Measurements from ENCODE around the gene MTIF2. TPM values are rescaled to one million over a fixed set of nuclear protein-coding genes. Genes with fewer than 3 reads are reported as not detected.
"Not testable (repeated sequence)": the region's sequence is repeated elsewhere in the genome, so short reads cannot be mapped to it uniquely, and the experiment has no call there.

Gene MTIF2, protein sequence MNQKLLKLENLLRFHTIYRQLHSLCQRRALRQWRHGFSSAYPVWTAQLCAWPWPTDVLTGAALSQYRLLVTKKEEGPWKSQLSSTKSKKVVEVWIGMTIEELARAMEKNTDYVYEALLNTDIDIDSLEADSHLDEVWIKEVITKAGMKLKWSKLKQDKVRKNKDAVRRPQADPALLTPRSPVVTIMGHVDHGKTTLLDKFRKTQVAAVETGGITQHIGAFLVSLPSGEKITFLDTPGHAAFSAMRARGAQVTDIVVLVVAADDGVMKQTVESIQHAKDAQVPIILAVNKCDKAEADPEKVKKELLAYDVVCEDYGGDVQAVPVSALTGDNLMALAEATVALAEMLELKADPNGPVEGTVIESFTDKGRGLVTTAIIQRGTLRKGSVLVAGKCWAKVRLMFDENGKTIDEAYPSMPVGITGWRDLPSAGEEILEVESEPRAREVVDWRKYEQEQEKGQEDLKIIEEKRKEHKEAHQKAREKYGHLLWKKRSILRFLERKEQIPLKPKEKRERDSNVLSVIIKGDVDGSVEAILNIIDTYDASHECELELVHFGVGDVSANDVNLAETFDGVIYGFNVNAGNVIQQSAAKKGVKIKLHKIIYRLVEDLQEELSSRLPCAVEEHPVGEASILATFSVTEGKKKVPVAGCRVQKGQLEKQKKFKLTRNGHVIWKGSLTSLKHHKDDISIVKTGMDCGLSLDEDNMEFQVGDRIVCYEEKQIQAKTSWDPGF
- 28.1 TPM for polyA plus RNA-seq (2013, experiment 1 of 2; ENCODE audit: insufficient read length)
- polyA plus RNA-seq (2013, experiment 2 of 2; ENCODE audit: insufficient read length), result 25.4 TPM

DNA sequence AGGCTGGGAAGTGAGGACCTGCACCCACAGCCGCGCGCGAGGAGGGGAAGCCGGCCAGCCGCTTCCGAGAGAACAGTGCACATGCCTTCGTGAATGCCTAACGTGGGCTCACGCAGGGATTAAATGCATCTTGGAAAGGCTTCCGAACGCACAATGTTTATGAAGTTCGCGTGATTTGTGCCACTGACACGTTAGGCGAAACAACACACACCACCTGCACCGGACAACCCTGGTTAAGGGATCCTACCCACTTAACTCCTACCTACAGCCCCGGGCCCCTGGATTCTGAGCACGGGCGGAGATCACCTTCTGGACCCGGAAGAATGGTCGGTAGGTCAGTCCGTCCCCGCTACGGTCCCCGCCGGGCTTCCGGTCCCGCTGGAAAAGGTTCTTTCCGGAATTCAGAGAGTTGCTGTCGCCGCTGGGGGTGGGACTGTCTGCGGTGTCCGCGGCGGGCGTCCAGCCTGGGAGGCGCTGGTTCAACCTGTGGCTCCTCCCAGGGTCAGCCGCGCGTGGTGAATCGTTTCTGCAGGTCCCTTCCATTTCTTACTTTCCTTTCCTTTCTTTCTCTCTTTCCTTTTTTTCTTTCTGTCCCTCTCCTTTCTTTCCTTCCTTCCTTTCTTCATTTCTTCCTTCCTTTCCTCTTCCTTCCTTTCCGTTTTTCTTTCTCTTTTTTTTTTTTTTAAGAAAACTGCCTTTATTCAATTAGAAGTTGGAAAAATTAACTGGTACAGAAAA lies at the start of gene MTIF2:
MTIF2 (minus strand) TSS at position 325 of the 738 bp plus-strand sequence. CDS start 5,373 bp downstream, outside the sequence.
- peak; percentile 92 for DNase-seq

DNA sequence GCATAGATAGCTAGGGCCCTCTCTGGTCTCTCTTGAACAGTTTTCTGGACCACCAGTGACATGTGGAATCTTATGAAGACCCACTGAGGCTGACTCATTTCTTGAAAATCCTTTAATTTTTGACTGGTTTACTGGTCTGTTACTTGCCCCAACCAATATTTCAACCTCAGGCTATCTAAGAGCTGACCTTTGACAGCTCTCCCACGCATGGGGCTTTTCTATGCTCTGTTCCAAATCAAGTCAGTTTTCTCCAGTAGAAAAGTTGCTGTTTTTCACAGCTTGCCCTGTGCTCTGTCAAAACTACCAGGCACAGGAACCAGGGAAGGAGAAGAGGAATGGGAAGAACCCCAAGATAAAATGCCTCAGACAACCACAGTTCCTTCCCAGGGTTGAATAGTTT lies 46.0 kb upstream of the MTIF2 start:
- no peak for DNase-seq

DNA sequence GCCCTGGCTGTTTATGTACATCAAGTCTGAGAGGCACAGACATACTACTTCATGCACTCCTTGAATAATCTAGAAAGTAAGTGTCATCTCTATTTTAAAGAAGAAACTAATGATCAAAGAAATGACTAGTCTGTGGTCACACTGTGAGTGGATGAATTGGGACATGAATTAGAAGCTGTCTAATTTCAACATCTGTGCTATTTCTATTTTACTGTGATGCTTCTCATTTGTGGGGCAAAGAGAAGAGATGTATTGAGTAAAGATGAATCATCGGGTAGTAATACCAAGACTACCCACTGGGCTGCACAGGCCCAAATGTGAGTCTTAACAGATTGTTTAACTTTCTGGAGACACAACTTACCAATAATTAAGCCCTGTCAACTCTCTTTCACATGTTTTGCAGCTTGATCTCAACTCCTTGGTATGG lies 42.4 kb upstream of the MTIF2 start:
- peak; percentile 44 for DNase-seq

DNA sequence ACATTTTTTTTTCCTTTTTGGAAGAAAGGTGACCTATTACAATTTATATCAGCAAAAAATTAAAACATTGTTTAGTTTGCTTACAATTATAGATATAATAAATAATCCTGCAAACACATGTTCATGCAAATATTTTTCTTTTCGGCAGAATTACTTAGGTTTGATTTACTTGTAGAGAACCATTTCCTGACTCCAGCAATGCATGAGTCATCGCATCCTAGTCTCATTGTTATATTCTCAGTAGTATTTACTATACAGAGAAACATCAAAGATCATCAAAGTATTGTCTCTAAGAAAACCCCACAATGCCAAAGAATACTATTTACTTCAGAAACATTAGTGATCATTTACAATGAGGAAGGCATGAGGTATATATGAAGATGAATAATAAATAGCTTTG lies 40.4 kb upstream of the MTIF2 start:
- DNase-seq, result peak; percentile 62

DNA sequence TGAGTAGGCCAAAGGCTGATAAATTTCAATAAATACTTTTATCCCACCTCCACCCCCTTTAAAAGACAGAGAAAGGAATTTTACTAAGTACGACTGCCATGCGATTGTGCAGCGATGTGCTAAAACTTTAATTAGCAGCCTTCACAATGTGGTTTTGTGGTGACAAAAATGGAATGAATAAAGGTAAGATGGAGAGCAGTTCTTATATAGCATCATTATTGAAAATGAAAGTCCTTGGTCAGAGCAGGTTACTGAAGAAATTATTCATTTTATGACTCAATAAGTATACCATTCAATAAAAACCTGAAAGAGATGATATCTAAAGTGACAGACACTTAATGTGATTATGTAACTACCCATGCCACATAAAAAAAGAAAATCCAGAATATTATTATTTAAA lies 33.2 kb upstream of the MTIF2 start:
- no peak for DNase-seq

DNA sequence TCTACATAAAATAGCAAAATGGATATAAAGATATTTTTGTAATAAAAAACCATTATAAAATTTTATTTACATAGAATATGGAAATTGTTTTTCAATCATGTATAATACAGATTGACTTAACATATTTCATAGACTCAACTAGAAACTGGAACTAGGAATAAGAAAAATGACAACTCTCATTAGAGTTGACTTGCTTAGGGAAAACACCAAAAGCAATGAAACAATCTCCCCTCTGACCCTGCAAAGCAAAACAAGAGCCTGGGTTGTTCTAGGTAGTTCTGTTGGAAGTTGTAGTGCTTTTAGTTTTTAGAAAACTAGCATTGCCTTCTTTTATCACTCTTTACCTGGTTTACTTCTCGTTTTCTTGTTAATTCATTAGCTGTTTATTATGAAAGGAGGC lies 32.2 kb upstream of the MTIF2 start:
- DNase-seq, result no peak

DNA sequence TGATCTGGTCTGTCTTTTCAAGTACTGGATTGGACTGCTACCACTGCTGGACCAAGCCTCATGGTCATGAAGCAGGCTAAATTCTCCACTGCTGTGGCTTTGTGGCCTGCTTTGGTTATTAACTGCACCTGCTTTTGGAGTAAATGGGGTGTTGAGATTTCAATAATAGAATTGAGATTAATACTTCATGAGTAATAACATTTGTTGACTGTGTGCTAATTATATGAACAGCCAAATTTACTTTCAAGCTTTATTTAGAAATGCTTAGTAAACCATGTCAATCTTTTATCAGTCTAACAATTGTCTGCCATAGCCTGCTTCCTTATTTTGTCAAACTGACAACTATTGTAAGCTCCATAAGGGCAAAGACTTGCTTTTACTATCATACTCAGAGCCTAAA lies 27.4 kb upstream of the MTIF2 start:
- DNase-seq, result no peak

DNA sequence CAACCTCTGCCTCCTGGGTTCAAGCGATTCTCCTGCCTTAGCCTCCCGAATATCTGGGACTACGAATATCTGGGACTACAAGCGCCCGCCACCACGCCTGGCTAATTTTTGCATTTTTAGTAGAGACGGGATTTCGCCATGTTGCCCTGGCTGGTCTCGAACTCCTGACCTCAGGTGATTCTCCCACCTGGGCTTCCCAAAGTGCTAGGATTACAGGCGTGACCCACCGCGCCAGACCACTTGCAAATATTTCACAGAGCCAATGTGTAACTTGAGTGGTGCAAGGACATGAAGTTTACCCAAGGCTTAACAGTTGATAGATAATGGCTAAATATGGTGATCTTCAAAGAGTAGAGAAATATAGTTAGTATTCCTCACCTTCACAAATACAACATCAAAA lies 14.1 kb upstream of the MTIF2 start:
- no peak for DNase-seq

DNA sequence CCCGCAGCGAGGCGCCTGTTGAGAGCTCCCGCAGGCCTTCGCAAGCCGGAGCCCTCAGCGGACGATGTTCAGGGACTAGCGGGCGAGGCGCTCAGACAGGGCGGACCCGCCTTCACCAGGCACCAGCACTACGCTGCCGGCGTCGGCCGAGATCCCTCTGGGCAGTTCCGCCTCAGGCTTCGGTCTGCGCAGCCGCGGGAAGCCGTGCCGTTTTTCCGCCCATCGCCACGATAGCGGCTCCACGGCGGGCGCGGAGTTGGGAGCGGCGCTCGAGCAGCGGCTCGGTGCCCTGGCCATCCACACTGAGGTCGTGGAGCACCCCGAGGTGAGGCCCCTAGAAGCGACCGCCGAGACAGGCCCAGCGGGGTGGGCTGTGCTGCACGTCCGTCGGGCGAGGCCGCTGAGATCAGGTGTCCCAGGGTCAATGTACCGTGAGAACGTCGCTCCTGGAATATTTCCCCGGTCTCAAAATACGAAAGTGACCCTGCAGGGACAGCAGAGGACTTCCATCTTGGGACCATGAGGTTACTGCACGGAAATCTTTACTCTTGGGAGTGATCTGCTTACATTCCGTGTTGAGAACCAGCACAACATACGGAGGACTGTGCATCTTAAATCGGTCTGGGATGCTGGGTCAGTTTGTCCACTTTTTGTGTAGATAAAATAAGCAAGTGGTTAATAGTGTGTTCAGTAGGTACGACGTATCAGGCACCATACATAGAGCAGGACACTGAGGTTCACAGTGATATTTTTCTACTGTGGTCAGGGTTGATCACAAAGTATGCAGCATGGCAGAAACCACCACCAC lies 13.3 kb upstream of the MTIF2 start:
- peak; percentile 84 for DNase-seq

DNA sequence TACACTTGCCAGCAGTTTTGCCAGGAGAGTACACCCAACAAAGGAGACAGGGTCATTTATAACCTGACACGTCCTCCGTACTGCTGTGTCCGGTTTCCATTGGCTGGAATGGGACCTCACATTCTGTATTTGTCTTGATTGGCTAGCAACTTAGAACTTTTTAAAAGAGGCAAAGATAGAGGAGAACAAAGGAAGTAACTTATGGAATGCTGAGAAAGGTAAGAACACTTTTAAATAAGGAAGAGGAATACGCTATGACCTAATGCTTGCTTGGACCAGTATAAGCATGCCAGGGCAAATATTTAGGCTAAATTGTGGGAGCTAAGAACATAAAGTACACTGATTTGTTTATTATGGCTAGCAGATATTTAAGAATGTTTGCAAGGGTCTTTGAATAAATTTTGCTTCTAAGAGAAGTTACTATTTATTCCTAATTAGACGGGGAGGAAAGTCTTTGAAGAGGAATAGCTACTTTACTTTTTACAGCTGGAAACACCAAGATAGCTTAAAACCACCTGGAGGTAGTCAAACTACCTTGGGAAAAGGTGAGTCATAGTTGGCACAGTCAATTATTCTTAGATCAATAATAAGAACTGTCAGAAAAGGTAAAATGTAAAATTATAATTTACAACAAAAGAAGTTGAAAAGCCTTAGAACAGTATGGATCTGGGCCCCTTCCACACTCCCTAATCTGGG lies 12.0 kb upstream of the MTIF2 start:
- DNase-seq, result not testable (repeated sequence)

DNA sequence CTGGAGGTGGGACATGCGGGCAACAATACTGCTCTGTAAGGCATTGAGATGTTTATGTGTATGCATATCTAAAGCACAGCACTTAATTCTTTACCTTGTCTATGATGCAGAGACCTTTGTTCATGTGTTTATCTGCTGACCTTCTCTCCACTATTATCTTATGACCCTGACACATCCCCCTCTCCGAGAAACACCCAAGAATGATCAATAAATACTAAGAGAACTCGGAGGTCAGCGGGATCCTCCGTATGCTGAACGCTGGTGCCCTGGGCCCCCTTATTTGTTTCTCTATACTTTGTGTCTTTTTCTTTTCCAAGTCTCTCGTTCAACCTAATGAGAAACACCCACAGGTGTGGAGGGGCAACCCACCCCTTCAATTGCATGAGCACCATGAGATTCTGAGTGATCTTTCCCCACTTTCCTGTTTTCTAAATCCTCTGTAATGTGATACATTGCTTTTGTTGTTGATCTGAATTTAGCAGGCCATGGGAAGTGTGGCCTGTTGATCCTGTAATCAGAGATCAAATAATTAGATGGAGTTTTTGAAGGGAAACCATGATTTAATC lies 10.9 kb upstream of the MTIF2 start:
- not testable (repeated sequence) for DNase-seq

DNA sequence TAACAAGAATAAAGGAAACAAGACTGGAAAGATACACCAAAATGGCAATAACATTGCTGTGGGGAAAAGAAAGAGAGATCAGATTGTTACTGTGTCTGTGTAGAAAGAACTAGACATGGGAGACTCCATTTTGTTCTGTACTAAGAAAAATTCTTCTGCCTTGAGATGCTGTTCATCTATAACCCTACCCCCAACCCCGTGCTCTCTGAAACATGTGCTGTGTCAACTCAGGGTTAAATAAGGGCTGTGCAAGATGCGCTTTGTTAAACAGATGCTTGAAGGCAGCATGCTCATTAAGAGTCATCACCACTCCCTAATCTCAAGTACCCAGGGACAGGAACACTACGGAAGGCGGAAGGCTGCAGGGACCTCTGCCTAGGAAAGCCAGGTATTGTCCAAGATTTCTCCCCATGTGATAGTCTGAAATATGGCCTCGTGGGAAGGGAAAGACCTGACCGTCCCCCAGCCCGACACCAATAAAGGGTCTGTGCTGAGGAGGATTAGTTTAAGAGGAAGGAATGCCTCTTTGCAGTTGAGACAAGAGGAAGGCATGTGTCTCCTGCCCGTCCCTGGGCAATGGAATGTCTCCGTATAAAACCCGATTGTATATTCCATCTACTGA lies 10.3 kb upstream of the MTIF2 start:
- not testable (repeated sequence) for DNase-seq

DNA sequence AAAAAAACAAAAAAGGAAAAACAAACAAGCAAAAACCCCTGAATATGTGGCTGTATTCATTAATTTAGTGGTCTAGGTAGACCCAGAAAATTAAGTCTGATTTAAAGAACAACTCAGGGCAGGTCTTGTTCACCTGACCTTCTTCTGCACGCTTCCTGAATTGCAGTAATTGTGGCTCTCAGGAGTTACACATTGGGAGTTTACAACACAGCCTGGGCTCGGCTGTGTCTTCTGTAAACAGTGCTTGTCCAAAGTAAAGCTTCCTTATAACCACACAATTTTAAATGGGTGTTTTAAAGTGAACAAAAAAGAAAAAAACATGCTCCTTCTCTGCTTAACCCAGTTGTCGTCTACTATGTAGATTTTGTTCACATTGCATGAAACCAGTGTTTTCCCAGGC lies 8.3 kb upstream of the MTIF2 start:
- DNase-seq, result no peak

DNA sequence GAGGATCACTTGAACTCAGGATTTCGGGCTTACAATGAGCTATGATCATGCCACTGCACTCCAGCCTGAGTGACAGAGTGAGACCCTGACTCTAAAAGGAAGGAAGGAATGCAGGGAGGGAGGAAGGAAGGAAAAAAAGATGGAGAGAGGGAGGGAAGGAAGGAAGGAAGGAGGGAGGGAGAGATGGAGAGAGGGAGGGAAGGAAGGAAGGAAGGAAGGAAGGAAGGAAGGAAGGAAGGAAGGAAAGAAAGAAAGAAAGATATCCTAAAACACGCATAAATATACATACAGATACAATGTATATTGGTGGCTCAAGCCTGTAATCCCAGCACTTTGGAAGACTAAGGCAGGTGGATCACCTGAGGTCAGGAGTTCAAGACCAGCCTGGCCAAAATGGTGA lies 5.3 kb upstream of the MTIF2 start:
- not testable (repeated sequence) for DNase-seq

DNA sequence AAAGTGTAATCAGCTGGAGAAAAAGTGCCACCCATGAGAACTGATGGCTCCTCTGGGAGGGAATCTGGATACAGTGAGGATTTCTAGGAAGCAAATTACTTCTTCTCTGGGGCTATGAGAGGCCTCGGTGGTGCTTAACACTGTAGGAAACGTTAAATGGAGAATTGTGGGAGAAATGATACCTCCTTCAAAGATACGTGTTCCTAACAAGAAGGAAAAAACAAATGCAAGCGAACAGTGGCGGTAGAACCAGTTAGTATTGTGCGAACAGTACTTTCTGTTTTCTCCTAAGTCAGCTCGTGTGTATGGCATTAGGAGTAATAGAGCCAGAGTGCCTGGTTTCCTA lies 587 bp upstream of the MTIF2 start:
- no peak for DNase-seq

DNA sequence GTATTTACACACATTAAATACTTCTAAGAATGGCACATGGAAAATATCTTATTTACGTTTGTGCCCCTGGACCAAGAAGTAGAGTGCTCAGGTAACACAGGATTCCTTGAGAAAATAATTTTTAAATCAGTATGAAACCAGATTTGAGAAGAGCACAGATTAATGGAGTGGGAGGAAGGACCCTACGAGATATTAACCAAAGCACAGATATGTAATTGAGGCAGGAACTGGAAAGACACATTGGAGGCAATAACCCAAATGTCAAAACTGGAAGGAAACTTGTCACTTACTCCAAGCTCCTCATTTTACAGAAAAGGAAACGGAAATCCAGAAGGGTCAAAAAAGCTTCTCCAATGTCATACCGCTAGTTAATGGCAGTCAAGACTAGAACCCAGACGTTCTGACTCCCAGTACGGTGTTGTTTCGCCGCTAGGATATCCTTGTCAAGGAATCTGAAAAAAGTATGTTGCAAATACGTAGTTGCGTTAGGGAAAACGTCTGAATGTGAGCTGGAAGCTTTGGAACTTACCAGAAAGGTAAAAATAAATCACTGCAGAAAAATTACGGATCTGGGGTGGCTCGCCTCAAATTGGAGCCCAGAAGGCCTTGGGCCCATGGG lies 634 bp downstream of the MTIF2 start:
- DNase-seq, result no peak

DNA sequence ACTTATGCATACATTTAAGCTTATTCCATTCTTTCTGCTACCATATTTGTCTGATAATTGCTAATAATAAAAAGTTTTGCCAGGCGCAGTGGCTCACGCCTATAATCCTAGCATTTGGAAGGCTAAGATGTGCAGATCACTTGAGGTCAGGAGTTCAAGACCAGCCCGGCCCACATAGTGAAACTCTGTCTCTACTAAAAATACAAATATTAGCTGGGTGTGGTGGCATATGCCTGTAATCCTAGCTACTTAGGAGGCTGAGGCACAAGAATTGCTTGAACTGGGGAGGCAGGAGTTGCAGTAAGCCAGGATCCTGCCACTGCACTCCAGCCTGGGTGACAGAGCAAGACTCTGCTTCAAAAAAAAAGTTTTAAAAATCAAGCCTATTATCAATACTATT lies 9.4 kb downstream of the MTIF2 start:
- DNase-seq, result not testable (repeated sequence)

DNA sequence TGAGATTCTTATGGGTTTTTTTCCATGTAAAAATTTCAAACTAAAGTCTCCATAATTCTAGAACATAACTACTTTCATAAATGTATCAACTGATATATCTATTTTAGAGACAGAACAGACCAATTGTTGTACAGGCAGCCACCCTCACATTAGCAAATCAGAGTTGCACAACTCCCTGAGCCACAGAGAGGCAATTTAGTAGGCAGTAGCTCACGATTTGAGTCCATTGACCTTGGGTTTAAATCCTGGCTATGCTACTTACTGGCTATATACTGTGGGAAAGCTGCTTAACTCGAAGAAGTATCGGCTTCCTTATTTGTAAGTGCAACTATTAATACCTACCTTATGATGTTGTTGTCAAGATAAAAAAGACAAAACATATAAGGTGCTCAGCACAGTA lies 16.2 kb downstream of the MTIF2 start:
- DNase-seq, result no peak

DNA sequence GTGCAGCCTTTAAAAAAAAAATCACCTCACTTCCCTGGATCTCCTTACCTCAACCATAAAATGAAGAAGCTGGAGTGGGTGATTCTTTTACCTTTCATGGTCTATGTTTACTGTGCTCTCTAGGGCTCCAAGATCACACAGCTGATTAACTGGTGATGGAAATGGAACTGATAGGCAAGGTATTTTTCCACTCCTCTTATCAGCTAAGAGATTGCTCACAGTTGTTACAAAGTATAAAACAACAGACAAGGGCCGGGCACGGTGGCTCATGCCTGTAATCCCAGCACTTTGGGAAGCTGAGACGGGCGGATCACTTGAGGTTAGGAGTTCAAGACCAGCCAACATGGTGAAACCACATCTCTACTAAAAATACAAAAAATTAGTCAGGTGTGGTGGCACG lies 22.0 kb downstream of the MTIF2 start:
- DNase-seq, result no peak

DNA sequence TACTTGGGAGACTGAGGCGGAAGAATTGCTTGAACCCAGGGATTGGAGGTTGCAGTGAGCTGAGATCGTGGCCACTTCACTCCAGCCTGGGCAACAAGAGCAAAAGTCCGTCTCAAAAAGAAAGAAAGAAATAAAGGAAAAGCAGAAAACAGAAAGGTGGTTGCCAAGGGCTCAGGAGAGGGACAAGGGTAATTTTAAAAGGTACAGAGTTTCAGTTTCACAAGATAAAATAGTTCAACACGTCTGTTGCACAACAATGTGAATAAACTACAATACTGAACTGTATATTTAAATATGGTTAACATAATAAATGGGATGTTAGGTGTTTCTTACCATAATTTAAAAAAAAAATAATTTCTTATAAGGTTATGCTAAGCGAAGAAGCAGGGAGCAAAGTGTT lies 23.6 kb downstream of the MTIF2 start:
- DNase-seq, result no peak
